Stimulated activated CD8-positive, alpha-beta memory T cell treated with anti-CD3 and anti-CD28 coated beads, Interleukin-4, amount 100 ng/mL, for 1 hour (primary cell): ENCODE results near the gene BCL2.

Source experiments
- DNase-seq, 2 donors: peaks; one replicate each; pipeline ENCODE4 v3.0.0-alpha.2; 2020; ENCODE audit warnings: low read depth in 2 of 2, low spot score in 1 of 2

The BCL2 gene

GRCh38 chr18:63288311-63288710 is 31.3 kb downstream of the BCL2 start:
- DNase-seq: no peak

- DNase-seq: no peak
Measured at GRCh38 chr18:63287691-63288220, 31.8 kb downstream of the BCL2 start.

GRCh38 chr18:63286926-63287325 is 32.6 kb downstream of the BCL2 start:
- no peak for DNase-seq

GRCh38 chr18:63284827-63285733 is 34.5 kb downstream of the BCL2 start:
- no peak for DNase-seq

- DNase-seq: no peak
Measured at GRCh38 chr18:63284173-63284799, 35.3 kb downstream of the BCL2 start.

GRCh38 chr18:63283305-63284094 is 36.1 kb downstream of the BCL2 start:
- DNase-seq: no peak

GRCh38 chr18:63282793-63283192 is 36.8 kb downstream of the BCL2 start:
- DNase-seq: no peak

- DNase-seq: no peak
Measured at GRCh38 chr18:63273222-63273927, 46.2 kb downstream of the BCL2 start.

- DNase-seq: no peak
Measured at GRCh38 chr18:63272638-63273037, 46.9 kb downstream of the BCL2 start.

- DNase-seq: no peak
Measured at GRCh38 chr18:63271881-63272299, 47.7 kb downstream of the BCL2 start.

- no peak for DNase-seq
Measured at GRCh38 chr18:63271148-63271547, 48.4 kb downstream of the BCL2 start.

GRCh38 chr18:63267975-63268721 is 51.4 kb downstream of the BCL2 start:
- DNase-seq: no peak

- DNase-seq: no peak
Measured at GRCh38 chr18:63266888-63267790, 52.4 kb downstream of the BCL2 start.

GRCh38 chr18:63265326-63265725 is 54.2 kb downstream of the BCL2 start:
- DNase-seq: no peak

GRCh38 chr18:63264871-63265270 is 54.7 kb downstream of the BCL2 start:
- no peak for DNase-seq

- no peak for DNase-seq
Measured at GRCh38 chr18:63263444-63263843, 56.1 kb downstream of the BCL2 start.

GRCh38 chr18:63262369-63263335 is 56.9 kb downstream of the BCL2 start:
- no peak for DNase-seq

GRCh38 chr18:63261029-63261428 is 58.5 kb downstream of the BCL2 start:
- no peak for DNase-seq
